HG03280 (cell line): ENCODE data around the gene CYP27C1.

Experiments
- ATAC-seq: cut with Tn5 transposase; IDR thresholded peaks from one replicate; pipeline ENCODE4 v1.9.1; 2021; ENCODE audit warnings: mild to moderate bottlenecking, moderate library complexity; ENCODE audit not compliant: unreplicated experiment

CYP27C1 gene

DNA sequence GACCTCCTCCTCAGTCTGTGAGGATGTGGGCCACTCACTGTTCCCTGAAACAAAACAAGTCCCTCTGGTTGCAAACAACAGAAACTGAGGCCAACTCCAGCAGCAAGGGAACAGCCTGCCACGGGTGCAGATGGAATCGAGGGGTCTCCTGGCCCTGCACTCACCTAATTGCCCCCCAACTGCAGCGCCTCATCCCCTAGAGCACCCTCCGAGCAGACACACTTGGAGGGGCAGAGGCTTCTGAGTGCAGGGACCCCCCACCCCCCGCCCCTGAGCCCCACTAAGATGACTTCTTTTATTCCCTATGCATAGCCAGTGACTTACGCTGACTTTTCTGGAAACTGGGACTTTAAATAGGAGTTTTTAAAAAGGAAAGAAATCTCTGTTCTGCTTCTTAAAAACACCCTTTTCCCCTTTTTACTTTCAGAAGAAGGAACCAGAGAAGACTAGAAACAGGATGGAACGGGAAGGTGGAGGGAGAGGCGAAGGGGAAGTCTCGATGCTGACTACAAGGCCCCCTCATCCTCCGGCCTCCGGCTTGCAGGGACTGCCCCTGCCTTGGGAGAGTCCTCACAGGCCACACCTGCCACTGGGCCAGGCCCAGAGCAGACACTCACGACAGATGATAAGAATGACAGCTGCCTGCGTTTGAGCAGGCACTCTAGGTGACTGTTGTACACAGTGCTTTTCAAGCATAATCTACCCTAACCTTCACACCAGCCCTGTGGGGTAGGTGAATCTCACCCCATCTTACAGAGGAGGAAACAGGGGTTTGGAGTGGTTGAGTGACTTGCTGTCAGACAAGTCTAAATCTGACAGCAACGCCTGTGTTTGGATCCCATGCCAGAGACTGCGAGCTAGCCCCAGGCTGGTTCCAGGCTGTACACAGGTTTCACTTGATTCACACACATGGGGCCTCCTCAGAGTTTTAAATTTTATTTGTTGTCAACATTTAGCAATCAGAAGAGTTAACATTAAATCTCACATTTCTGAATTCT is 85.0 kb downstream of the CYP27C1 start:
- ATAC-seq: no peak

DNA sequence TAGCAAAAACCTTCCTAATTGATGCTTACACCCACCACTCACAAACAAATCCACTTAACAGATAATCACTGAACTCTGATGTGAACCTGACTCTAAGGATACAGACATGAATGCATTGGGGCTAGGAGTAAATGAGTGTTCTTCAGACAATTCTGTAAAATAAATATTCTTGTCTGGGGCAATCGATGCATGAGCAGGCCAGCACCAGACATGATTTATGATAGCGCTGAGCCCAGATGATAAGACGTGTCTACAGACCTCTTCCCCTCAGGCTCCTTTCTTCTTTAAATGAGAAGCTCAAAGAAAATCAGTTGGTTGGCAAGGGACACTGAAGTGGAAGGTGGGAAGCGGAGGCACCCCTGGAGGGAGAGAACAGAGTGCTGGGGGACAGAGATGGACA is 85.9 kb downstream of the CYP27C1 start:
- ATAC-seq: no peak
